Neural cell (in vitro differentiated cells): Measurements from ENCODE around the gene TIAL1. TPM values are rescaled to one million over a fixed set of nuclear protein-coding genes. Genes with fewer than 3 reads are reported as not detected.

ENCODE experiments used
- H2AFZ ChIP-seq: fragments of 200-600, 300-800 bp; sonication (generic), shearing (Covaris generic); 2 replicates; pipeline ENCODE4 v1.6.0; 2014; ENCODE audit warnings: low read depth, mild to moderate bottlenecking, antibody characterized with exemption, low read length, moderate library complexity
- H3F3A ChIP-seq: fragments of 200-600 bp; shearing (Covaris generic); 2 replicates; pipeline ENCODE4 v1.6.1; 2016; ENCODE audit warnings: mild to moderate bottlenecking, moderate library complexity, mixed read lengths, antibody characterized with exemption, low read length; ENCODE audit not compliant: insufficient read depth, poor library complexity, severe bottlenecking
- H3K27ac ChIP-seq: fragments of 200-600, 300-800 bp; sonication (generic), shearing (Covaris generic); 2 replicates; pipeline ENCODE4 v1.5.1; 2014; ENCODE audit warnings: mild to moderate bottlenecking, low read length, moderate library complexity
- H3K27me3 ChIP-seq: fragments of 300-800, 200-600 bp; sonication (generic), shearing (Covaris generic); 2 replicates; pipeline ENCODE4 v1.6.0; 2014; ENCODE audit warnings: mild to moderate bottlenecking, low read depth, low read length, moderate library complexity; ENCODE audit not compliant: insufficient read depth
- H3K36me3 ChIP-seq: fragments of 300-800, 200-600 bp; sonication (generic), shearing (Covaris generic); 2 replicates; pipeline ENCODE4 v1.5.1; 2014; ENCODE audit warnings: mild to moderate bottlenecking, antibody characterized with exemption, low read length, moderate library complexity; ENCODE audit not compliant: insufficient read depth
- H3K4me2 ChIP-seq: fragments of 300-800, 200-600 bp; sonication (generic), shearing (Covaris generic); 2 replicates; pipeline ENCODE4 v1.6.0; 2014; ENCODE audit warnings: mild to moderate bottlenecking, low read length
- H3K4me3 ChIP-seq: fragments of 300-800, 200-600 bp; sonication (generic), shearing (Covaris generic); 2 replicates; pipeline ENCODE4 v1.5.1; 2014; ENCODE audit warnings: mild to moderate bottlenecking, low read length, moderate library complexity
- H3K79me2 ChIP-seq: fragments of 200-600 bp; shearing (Covaris generic); replicated peaks from 2 replicates; pipeline ENCODE4 v1.6.0; 2014; ENCODE audit warnings: mild to moderate bottlenecking, low read length, moderate library complexity; ENCODE audit not compliant: insufficient read depth
- H3K9ac ChIP-seq: fragments of 300-800, 200-600 bp; sonication (generic), shearing (Covaris generic); 2 replicates; pipeline ENCODE4 v1.6.1; 2016; ENCODE audit warnings: mild to moderate bottlenecking, low read length, mixed read lengths
- H3K9me2 ChIP-seq: fragments of 200-600 bp; shearing (Covaris generic); 2 replicates; pipeline ENCODE4 v1.6.1; 2016; ENCODE audit warnings: mild to moderate bottlenecking, low read length, mixed read lengths; ENCODE audit not compliant: insufficient read depth
- H3K9me3 ChIP-seq: fragments of 200-600, 300-800 bp; sonication (generic), shearing (Covaris generic); 2 replicates; pipeline ENCODE4 v1.6.1; 2016; ENCODE audit warnings: mild to moderate bottlenecking, mixed run types, low read length, moderate library complexity, mixed read lengths
- H4K20me1 ChIP-seq: fragments of 200-600 bp; shearing (Covaris generic); 2 replicates; pipeline ENCODE4 v1.6.1; 2016; ENCODE audit warnings: mild to moderate bottlenecking, mixed run types; ENCODE audit not compliant: insufficient read depth
- CTCF ChIP-seq: fragments of 450-650 bp; IDR thresholded peaks from 2 replicates; pipeline ENCODE4 v1.5.1; 2014; ENCODE audit warnings: antibody characterized with exemption, mild to moderate bottlenecking, moderate library complexity; ENCODE audit not compliant: poor library complexity, severe bottlenecking
- EP300 ChIP-seq: fragments of 450-650 bp; conservative IDR thresholded peaks from 2 replicates; pipeline ENCODE4 v1.6.1; 2014; ENCODE audit warnings: antibody characterized with exemption, mild to moderate bottlenecking, moderate library complexity; ENCODE audit not compliant: poor library complexity, severe bottlenecking
- EZH2 ChIP-seq: fragments of 200-600, 300-800 bp; shearing (Covaris generic), sonication (generic); IDR thresholded peaks from 2 replicates; pipeline ENCODE4 v1.6.1; 2014; ENCODE audit warnings: antibody characterized with exemption, low read length, borderline replicate concordance, mild to moderate bottlenecking; ENCODE audit not compliant: insufficient read depth, poor library complexity, severe bottlenecking
- MXI1 ChIP-seq: fragments of 450-650 bp; conservative IDR thresholded peaks from 2 replicates; pipeline ENCODE4 v1.6.1; 2014; ENCODE audit warnings: antibody characterized with exemption, mild to moderate bottlenecking; ENCODE audit not compliant: poor library complexity, severe bottlenecking
- POLR2AphosphoS5 ChIP-seq: IDR thresholded peaks from 2 replicates; pipeline ENCODE4 v1.6.1; 2012
- RAD21 ChIP-seq: fragments of 450-650 bp; conservative IDR thresholded peaks from 2 replicates; pipeline ENCODE4 v1.6.1; 2014; ENCODE audit warnings: antibody characterized with exemption, mild to moderate bottlenecking, moderate library complexity
- REST ChIP-seq: IDR thresholded peaks from 2 replicates; pipeline ENCODE4 v1.6.1; 2012; ENCODE audit warnings: borderline replicate concordance
- SMC3 ChIP-seq: fragments of 450-650 bp; conservative IDR thresholded peaks from 2 replicates; pipeline ENCODE4 v1.6.1; 2014; ENCODE audit warnings: antibody characterized with exemption, mild to moderate bottlenecking, moderate library complexity; ENCODE audit not compliant: poor library complexity
- TAF1 ChIP-seq: IDR thresholded peaks from 2 replicates; pipeline ENCODE4 v1.6.1; 2012; ENCODE audit warnings: low read depth
- polyA plus RNA-seq: library from polyadenylated mRNA; depleted of rRNA; stranded (reverse); fragments of >200 nt; gene quantifications from 2 replicates; pipeline ENCODE4 v1.2.3, GENCODE V29; 2014

TIAL1 gene
- polyA plus RNA-seq, 1 donor from 2014 or later = 85.1 TPM

- Histone ChIP-seq H3K36me3 (no peaks in the 10 kb centered on the region), H3K9me3 (no peaks in the 10 kb centered on the region), H3K27me3 (no peaks in the 10 kb centered on the region), H3K9me2 (no peaks in the 10 kb centered on the region), H3K79me2 (peaks cover 29% of the 10 kb centered on the region), H3K4me3 (no peak overlapping the region), H3K4me2 (no peak overlapping the region), H3K27ac (no peak overlapping the region), H4K20me1 (no peaks in the 10 kb centered on the region), H2AFZ (no peak overlapping the region), H3K9ac (no peak overlapping the region), H3F3A (no peaks in the 10 kb centered on the region)
- TF ChIP-seq RAD21 = no peak
- TF ChIP-seq TAF1 = no peak
- no peak for TF ChIP-seq REST
- TF ChIP-seq POLR2AphosphoS5 = no peak
- TF ChIP-seq EZH2 = no peak
- TF ChIP-seq CTCF = no peak
- no peak for TF ChIP-seq SMC3
- no peak for TF ChIP-seq MXI1
- TF ChIP-seq EP300 = no peak
Observed at GRCh38 chr10:119598397-119598796, 1.6 kb upstream of the TIAL1 start.

- Histone ChIP-seq H3K9me2 (no peaks in the 10 kb centered on the region), H2AFZ (peak overlapping the region; percentile 76), H3K9me3 (no peaks in the 10 kb centered on the region), H3K27me3 (no peaks in the 10 kb centered on the region), H4K20me1 (no peaks in the 10 kb centered on the region), H3K79me2 (peaks cover 37% of the 10 kb centered on the region), H3K4me3 (peak overlapping the region; percentile 89), H3K9ac (peak overlapping the region; percentile 72), H3F3A (no peaks in the 10 kb centered on the region), H3K4me2 (peak overlapping the region; percentile 73), H3K27ac (peak overlapping the region; percentile 97), H3K36me3 (no peaks in the 10 kb centered on the region)
- TF ChIP-seq EP300 (no peak), POLR2AphosphoS5 (no peak), RAD21 (no peak), TAF1 (no peak), REST (no peak)
Observed at GRCh38 chr10:119597405-119598186, 832 bp upstream of the TIAL1 start.
